DND-41 (cell line): ENCODE data around the gene FBXW8.

Source experiments
- EZH2 ChIP-seq: IDR thresholded peaks from 3 replicates; pipeline ENCODE4 v1.6.1; 2012; ENCODE audit warnings: borderline replicate concordance, low read depth, mild to moderate bottlenecking, moderate library complexity, low read length, inconsistent platforms; ENCODE audit not compliant: severe bottlenecking
- TF ChIP-seq, protein P1 (sequence below): IDR thresholded peaks from 2 replicates; pipeline ENCODE4 v1.5.1; 2012; ENCODE audit warnings: borderline replicate concordance, low read length, moderate library complexity, mild to moderate bottlenecking; ENCODE audit not compliant: poor library complexity, severe bottlenecking; ENCODE audit errors: extremely low read depth

DNA sequence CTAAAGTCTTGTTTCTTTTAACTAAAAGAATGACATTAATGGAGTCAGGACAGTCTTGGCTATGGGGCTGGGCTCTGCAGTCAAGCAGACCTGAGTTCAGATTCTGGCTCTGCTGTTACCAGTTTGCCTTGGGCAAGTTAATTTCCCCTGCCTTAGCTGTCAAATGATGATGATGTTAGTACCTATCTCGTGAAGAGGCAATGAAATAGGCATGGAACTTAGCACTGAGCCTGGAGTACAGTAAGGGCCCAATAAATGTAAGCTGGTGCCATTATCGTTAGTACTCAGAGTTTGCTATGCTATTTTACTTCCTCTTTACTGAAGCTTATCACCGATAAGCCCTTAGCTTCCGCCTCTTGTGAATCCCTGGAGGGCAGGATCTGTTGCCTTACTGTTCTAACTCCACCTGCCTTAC is 8.5 kb downstream of the FBXW8 start:
- TF ChIP-seq, protein P1, sequence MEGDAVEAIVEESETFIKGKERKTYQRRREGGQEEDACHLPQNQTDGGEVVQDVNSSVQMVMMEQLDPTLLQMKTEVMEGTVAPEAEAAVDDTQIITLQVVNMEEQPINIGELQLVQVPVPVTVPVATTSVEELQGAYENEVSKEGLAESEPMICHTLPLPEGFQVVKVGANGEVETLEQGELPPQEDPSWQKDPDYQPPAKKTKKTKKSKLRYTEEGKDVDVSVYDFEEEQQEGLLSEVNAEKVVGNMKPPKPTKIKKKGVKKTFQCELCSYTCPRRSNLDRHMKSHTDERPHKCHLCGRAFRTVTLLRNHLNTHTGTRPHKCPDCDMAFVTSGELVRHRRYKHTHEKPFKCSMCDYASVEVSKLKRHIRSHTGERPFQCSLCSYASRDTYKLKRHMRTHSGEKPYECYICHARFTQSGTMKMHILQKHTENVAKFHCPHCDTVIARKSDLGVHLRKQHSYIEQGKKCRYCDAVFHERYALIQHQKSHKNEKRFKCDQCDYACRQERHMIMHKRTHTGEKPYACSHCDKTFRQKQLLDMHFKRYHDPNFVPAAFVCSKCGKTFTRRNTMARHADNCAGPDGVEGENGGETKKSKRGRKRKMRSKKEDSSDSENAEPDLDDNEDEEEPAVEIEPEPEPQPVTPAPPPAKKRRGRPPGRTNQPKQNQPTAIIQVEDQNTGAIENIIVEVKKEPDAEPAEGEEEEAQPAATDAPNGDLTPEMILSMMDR = no peak
- TF ChIP-seq EZH2 = no peak
